GOT3 (cell line): ENCODE results near the gene CCDC78.
"Not testable (repeated sequence)": the region's sequence is repeated elsewhere in the genome, so short reads cannot be mapped to it uniquely, and the experiment has no call there.

Source experiments
- DNase-seq: peaks from one replicate; lab custom pipeline; 2025; ENCODE audit warnings: mixed read lengths; lab: John Stamatoyannopoulos, UW

Gene CCDC78

DNA sequence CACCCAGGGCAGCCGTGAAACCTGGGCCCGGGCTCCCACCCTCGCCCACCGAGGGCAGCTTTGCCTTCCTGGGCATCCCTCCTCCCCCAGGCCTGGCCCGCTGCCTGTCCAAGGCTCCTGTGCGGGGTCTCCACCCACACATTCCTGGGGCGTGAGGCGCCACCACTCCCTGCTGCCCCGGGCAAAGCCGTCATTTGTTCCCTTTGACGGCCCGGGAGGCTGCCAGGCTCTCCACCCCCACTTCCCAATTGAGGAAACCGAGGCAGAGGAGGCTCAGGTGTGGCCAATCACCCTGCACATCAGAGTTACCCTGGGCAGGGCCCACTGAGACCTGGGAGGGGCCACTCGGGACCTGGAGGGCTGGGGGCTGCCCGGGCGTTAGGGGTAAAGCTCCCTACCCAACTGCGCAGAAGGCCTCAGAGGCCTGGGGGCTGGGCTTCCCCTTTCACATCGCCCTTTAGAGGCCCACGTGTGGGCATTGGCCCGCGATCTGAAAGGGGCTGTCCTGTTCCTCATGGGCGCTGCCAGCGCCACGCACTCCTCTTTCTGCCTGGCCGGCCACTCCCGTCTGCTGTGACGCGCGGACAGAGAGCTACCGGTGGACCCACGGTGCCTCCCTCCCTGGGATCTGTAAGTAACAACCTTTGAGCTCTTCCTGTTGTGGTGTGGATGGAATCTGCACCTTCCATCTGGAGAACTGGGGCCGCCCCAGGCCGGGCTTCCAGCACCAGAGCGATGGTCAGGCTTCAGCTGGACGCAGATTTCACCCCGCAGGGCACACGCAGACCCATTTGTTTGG lies 34.5 kb upstream of the CCDC78 start, which contains the start of gene MSLN:
MSLN (plus strand) TSS at position 190 of the 799 bp plus-strand sequence. CDS start 1,947 bp downstream, outside the sequence.
- DNase-seq = no peak

DNA sequence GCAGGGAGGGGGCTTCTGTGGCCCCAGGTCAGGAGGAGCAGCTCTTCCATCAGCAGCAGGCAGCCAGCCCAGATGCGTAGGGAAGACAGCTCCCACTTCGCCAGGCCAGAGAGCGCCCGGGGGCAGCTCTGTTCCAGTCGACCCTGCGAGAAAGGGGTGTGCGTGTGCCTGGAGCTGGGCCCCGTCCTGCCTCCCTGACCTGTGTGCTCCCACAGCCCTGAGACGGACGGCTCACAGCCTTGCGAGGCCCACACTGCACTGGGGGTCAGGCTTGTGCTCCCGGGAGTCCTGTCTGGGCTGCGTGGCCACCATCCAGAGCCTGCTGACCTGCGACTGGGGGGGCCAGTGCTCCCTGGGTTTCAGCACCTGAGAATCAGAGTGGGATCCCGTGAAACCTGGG lies 33.8 kb upstream of the CCDC78 start:
- no peak for DNase-seq

DNA sequence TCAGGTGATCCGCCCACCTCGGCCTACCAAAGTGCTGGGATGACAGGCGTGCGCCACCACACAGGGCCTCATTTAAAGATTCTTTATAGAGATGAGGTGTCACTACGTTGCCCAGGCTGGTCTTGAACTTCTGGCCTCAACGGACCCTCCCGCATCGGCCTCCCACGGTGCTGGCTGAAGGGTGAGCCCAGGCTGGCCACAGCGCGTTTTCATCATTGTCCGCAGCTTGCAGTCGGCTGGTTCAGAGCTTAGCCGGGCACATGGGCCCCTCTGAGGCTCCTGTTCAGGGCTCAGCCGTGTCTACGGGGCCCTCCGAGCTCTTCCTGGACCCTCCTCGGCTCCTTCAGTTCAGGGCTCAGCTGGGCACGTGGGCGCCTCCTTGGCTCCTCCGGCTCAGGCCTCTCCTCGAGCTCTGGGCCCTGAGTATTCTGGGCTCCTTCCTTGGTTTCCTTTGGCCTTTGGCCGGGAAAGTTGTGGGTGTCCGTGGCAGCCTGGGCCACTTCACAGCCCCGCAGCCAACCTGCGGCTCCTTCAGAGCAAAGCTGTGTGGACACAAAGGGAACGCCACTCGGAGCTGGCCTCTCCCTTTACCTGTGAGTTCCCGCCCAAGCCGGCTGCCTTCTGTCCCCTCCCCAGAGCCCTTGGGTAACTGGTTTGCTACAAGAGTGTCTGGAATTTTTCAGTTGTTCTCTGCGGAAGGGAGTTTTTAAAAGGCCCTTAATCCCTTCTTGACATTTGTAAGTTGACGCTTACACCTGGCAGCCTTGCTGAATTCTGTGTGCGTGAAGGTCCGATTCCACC lies 33.1 kb upstream of the CCDC78 start:
- DNase-seq = no peak

DNA sequence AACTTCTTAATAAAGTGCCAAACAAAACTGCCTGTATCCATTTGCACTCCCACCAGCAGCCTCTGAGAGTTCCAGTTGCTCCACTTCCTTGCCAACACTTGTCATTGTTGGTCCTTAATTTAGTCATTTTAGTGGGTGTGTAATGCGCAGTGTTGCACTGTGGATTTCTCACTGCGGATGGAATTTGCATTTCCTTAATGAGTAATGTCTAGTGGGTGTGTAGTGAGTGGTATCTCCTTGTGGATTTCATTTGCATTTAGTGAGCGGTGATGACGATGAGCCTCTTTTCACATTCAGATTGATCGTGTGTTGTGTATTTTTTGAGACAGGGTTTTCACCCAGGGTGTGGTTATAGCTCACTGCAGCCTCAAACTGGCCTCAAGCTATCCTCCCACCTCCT lies 30.2 kb upstream of the CCDC78 start:
- no peak for DNase-seq

DNA sequence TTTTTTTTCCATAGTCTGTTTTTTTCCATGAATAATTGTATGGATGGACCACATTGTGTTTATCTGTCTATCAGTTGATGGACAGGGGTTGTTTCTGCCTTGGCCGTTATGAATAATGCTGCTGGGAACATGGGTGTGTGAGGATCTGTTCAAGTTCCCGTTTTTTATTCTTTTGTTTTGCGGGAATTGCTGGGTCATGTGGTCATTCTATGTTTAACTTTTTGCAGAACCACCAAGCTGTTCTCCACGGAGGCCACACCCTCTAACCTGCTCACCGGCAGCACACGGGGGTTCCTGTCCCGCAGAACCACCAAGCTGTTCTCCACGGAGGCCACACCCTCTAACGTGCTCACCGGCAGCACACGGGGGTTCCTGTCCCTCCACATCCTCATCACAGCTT lies 28.4 kb upstream of the CCDC78 start:
- DNase-seq = no peak

DNA sequence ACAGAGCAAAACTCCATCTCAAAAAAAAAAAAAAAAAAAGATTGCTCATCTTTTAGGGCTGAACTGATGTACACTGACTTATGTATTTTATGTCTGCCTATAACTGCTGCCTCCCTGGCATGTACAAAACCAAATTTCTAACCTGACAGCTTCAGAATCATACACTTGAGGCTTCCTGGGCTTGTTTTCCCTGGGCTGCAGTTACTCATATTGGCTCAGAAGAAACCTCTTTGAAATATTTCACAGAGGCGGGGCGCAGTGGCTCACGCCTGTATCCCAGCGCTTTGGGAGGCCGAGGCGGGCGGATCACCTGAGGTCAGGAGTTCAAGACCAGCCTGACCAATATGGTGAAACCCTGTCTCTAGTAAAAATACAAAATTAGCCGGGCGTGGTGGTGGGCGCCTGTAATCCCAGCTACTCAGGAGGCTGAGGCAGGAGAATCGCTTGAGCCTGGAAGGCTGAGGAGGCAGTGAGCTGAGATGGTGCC lies 27.9 kb upstream of the CCDC78 start:
- DNase-seq = not testable (repeated sequence)

DNA sequence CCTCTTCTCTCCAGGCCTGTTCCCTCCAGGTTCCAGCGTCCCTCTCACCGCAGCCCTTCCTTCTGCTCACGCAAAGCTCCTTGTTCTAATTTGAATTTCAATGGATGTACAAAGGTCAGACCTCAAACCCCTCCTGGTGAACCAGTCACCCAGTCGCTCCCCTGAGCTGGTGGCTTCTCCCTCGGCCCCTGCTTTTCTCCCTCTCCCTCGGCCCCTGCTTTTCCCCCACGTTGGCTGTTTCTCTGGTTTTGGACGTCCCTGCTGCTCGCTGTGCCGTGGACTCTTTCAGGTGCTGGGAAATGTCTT lies 25.7 kb upstream of the CCDC78 start:
- no peak for DNase-seq

DNA sequence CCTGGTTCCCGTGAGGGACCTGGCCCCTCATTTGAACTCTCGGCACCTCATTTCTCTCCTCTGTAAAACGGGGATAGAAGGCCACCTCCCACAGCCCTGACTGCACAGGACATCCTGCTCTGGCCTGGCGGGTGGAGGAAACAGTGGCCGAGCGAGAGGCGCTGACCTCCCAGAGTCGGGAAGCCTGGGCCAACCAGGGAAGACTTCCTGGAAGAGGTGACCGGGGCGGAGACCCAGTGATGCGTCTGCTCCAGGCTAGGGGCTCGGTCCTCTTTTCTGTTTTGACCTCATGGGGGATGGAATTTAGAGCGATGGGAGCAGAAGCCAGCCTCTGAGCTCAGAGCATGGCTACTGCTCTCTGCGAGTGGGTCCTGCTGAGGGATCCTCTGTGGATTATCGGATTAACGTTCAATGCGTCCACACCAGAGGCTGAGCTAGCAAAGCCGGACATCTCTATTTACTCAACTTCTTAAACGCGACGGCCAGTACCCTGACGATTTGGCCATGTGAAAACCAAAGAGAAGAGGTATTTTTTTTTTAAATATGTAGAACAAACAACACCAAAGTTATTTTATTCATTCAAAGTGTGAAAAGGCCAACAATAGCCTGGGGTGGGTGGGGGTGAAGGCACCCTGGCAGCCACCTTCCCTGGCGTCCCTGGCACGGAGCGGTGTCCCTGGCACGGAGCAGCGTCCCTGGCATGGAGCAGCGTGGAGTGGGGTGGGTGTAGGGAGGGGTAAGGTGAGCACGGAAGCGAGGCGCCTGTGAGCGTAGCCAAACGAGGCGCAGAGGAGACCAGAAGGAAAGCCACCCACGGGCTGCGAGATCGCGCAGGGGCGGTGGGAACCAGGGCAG lies 25.1 kb upstream of the CCDC78 start:
- DNase-seq = no peak

DNA sequence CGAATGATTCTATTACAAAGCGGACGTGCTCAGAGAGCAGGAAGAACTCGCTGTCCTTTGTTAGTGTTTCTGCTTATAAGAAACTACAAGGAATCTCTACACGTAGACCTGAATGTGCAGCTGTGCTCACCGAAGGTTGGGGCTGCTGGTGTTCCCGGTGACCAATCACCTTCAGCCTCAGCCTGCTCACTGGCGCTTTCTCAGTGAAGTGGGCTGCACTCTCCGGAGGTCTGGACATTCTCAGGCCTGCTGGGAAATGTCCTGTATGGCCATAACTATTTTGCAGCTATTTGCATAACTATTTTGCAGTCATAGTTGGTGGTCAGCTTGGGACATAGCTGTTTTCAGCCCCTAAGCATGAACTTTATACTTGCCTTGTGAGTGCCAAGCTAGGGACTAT lies 24.2 kb upstream of the CCDC78 start:
- no peak for DNase-seq

DNA sequence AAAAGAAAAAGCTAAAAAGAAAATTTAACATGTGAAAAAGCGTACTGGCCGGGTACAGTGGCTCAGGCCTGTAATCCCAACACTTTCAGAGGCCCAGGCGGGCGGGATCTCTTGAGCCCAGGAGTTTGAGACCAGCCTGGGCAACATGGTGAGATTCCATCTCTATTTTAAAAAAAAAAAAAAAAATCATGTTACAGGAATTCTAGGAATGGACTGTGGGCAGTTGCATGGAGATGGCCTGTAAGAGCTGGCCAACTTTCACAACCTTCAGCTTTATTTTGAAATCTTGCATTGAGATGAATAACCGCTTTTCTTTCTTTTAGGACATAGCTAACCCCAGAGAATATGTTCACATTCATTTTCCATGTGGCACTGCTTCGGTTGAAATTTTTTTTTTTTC lies 22.8 kb upstream of the CCDC78 start:
- no peak for DNase-seq

DNA sequence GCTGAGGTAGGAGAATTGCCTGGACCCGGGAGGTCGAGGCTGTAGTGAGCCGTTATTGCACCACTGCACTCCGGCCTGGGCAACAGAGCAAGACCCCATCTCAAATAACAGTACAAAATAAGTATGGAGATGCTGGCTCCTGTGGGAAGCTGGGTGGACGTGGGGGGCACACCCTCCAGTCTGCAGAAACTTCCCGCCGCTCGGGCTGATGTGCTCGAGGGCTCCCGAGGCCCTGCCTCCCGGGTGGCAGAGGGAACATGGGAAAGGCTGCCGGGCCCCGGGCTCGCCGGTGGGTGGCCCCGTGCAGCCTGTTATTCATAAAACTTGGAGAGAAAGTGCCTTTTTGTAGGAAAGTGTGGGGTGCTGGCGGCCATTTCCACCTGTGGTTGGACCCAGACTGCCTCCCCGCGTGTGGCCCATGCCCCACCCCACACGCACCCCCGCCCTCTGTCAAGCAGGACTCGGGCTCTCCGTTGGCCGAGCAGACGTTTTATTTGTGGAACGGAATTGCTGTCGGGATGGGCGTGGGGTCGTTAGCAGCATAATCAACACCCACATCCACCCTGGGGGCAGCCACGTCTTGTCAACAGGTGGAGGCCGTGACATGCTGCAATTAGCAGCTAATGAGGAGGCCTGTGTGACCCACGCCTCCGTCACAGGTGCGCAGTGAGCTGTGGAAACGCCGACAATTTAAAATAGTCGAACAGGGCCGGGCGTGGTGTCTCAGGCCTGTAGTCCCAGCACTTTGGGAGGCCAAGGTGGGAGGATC lies 21.9 kb upstream of the CCDC78 start:
- no peak for DNase-seq

DNA sequence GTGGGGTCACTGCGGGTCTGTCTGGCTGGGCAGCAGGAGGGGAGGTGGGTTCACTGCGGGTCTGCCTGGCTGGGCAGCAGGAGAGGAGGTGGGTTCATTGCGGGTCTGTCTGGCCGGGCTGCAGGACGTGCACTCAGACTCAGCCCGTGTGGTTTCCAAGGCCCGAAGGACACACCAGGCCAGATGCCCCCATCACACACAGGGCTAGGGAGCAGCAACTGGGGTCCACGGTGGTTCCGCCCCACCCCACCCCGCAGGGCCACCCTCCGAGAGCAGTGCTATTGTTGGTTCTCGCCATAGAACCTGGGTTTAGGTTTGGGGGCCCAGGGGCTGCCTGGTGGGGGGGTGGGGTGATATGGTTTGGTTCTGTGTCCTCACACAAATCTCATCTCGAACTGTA lies 20.4 kb upstream of the CCDC78 start:
- no peak for DNase-seq

DNA sequence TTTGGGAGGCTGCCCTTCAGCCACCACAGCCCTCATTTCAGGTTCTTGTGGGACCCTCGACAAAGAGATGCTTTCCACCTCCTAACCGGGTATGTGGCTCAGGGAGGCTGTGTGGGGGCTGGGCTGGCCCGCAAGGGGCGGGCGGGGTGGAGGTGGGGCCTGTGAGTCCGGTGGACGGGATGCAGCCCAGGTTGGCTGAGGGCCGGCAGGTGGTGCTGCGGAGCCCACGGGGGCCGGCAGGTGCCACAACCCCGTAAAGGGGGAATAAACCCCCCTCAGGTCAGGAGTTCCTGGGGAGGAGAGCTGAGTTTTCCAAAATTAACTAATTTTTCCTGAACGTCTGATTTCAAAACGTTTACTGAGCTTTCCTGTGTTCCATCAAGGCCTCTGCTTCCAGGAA lies 19.5 kb upstream of the CCDC78 start:
- no peak for DNase-seq

DNA sequence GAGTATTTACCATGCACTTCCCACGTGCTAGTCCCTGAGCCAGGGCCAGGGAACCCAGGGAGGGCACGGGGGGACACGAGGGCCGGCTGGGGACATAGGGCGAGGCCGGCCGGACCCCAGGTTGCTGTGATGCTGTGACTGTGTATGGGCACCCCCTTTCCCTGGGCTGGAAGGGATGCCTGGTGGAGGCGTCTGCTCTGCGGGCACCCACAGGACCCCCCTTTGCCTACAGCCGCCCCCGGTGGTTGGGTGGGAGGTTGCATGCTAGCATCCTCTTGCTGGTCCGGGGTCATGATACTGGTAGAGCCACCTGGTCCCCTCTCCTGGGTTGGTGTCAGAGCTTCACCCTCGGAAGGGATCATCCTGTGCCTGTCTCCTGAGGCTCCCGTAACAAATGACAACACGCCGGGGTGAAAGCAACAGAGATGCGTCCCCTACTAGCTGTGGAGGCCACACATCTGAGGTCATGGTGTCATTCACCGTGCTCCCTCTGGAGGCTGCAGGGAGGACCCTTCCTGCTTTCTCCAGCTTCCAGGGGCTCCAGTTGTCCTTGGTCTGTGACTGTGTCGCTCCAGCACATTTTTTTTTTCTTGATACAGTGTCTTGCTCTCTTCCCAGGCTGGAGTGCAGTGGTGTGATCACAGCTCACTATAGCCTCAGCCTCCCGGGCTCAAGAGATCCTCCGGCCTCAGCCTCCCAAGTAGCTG lies 17.7 kb upstream of the CCDC78 start:
- DNase-seq = no peak

DNA sequence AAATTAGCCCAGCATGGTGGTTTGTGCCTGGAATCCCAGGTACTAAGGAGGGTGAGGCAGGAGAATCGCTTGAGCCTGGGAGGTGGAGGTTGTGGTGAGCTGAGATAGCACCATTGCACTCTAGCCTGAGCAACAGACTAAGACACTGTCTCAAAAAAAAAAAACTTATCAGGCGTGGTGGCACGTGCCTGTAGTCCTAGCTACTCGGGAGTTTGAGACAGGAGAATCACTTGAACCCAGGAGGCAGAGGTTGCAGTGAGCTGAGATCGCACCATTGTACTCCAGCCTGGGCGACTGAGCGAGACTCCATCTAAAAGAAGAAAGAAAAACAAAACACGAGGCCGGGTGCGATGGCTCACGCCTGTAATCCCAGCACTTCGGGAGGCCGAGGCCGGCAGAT lies 16.7 kb upstream of the CCDC78 start:
- not testable (repeated sequence) for DNase-seq

DNA sequence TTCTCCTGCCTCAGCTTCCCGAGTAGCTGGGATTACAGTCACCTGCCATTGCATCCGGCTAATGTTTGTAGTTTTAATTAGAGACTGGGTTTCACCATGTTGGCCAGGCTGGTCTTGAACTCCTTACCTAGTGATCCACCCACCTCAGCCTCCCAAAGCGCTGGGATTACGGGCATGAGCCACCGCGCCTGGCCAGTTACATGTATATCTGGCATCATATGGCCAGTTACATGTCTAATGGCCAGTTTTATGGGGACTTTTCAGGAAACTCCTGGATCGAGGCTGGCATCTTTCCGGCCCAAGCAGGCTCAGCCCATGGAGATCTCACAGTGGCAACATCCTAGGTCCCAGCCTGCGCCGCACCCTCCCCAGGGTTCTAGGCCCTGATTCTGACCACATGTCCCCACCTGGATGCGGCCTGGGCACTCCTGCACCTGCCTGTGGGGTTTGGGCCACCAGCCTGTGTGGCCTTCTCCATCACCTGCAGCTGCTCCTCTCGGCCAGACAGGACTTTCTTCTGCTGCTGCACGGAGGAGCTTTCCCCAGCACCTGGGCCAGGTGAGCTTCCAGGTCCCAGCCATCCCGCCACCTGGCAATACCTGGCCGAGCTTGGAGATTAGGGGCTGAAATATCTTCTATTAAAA lies 15.9 kb upstream of the CCDC78 start:
- no peak for DNase-seq

DNA sequence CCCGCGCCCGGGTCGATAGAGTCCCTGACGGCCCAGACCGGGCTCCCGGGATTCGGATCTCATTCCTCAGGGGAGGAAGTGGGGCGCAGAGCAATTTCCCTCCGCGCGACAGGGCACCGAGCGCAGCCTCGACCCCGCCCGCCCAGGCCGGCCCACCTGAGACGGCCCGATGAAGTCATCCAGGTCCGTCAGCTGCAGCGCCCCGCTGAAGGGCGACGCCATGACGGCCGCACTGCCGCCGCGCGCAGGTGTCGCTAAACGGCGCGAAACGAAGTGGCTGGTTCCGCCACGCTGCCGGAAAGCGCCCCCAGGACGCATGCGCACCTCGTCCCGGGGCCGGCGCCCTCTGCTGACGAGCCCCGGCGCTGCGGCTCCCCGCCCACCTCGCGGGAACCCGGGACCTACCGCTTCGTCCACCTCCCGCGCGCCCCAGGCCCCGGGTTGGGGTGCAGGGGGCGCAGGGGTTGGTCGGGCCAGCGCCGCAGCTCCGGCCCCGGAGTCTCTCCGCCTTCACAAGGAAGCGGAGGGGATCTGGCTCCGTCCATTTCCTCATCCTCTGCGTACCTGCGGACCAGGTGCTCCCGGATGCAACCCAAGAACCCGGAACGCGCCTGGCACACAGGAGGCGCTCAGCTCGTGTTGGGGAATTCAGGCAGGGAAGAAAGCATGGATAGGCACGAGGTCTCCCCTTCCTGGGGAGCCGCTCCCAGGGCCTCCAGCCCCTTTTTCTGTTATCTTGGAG lies 14.7 kb upstream of the CCDC78 start, which contains the start of gene CIAO3:
CIAO3 (minus strand) TSS at position 234 of the 742 bp plus-strand sequence; CDS start at position 222, 12 bp downstream.
- peak; percentile 76 for DNase-seq

DNA sequence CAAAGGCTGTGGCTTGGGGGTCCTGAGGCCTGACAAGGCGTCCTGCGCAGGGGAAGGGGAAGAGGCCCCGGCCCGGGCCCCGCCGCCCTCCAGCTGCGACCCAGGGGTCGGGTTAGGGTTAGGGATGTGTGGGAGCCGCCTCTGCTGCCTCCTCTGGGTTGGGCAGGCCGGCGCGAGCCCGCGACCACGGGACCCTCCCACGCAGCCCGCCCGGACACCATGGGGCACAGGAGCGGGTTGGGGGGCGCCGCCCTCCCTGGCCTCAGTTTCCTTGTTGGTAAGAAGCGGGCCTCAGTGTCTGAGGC lies 14.2 kb upstream of the CCDC78 start:
- DNase-seq = no peak

DNA sequence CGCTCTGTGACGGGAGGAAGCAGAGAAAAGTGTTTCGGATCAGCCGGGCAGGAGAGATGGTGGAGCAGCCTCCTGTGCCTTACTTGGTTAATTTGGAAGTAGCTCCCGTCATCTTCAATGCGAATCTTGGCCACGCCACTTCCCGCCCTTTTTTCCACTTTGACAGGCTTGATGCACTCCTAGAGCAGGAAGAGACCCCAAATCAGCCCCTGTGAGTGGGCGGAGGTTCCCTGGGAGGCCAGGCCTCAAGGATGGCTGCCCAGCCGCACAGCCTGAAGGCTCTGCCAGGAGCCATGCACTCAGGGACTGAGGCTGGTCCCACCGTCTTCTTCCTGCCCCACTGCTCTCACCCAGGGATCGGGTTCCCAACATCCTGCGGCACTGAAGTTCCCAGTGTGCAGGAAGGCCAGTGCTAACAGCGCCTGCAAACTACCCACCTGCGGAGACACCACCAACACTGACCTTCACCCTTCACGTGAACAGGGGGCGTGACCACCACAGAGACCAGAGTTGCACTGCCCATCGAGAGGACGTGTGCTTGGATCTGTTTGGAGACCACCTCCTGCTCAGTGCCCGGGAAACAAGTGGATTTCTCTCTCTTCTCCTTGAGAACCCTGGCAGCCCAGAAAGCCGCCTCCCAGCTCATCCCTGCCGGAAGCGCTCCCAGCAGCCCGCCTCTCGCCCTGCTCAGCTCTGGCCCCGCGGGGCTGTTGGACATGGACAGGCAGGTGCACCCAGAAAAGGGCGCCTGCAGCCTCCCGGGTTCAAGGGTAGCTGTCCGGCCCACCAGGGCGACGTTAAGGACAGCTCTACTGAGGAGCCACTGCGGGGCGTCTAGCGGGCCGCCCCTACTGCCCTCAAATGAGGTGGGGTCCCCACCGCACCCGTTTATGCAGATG lies 13.6 kb upstream of the CCDC78 start:
- DNase-seq = no peak
